ENCODE data around the gene BMP7.
"Not testable (repeated sequence)": the region's sequence is repeated elsewhere in the genome, so short reads cannot be mapped to it uniquely, and the experiment has no call there.

The BMP7 gene

DNA sequence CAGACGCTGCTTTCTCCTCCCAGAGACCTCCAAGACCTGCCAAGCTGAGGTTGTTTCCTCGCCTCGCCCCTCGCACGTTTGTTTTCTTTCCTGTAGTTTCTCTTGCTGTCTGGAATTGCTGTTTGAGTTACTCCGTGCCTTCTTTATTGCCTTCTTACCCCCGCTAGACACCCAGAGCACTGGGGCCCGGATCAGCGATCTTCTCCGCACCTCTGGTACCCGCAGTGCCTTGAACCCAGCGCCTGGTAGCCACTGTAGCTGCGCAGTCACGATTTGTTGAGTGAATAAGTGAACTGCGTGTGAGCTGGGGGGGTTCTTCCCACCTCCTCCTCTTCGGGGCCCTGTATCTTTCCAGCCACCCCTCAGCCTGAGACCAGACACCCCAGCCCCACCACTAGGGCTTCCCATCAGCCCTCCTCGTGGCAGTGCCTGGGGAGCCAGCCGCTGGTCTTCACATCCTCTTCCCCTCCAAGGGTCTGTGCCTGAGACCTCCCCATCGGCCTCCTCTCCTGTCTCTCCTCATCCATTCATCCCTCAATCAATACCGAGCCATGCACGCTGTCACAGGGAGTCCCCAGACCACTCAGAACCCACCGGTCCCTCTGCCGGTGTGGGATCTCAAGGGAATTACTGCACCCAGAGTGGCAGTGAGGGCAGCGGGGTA is 849 bp upstream of the BMP7 start:
- DNase-seq (ENCODE audit: low read depth), result no peak
- H3K4me3 ChIP-seq (ENCODE audit: low read depth, low read length), result no peak overlapping the region
- TF ChIP-seq, protein P1, sequence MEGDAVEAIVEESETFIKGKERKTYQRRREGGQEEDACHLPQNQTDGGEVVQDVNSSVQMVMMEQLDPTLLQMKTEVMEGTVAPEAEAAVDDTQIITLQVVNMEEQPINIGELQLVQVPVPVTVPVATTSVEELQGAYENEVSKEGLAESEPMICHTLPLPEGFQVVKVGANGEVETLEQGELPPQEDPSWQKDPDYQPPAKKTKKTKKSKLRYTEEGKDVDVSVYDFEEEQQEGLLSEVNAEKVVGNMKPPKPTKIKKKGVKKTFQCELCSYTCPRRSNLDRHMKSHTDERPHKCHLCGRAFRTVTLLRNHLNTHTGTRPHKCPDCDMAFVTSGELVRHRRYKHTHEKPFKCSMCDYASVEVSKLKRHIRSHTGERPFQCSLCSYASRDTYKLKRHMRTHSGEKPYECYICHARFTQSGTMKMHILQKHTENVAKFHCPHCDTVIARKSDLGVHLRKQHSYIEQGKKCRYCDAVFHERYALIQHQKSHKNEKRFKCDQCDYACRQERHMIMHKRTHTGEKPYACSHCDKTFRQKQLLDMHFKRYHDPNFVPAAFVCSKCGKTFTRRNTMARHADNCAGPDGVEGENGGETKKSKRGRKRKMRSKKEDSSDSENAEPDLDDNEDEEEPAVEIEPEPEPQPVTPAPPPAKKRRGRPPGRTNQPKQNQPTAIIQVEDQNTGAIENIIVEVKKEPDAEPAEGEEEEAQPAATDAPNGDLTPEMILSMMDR (IDR thresholded peaks at IDR 0.05; ENCODE audit: low read depth, low read length, missing control alignments), result no peak

DNA sequence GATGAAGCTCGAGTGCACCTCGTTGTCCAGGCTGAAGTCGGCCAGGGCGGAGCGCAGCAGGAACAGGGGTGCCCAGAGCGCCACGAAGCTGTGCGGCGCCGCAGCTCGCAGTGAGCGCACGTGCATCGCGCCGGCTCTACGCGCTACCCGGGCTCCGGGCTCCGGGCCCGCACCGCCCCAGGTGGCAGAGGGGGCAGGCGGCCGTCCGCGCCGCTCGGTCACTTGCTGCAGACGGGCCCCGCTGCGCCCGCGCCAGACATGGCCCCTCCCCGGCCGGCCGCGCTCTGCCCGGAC is 497 bp downstream of the BMP7 start:
- DNase-seq (ENCODE audit: low read depth), result no peak

DNA sequence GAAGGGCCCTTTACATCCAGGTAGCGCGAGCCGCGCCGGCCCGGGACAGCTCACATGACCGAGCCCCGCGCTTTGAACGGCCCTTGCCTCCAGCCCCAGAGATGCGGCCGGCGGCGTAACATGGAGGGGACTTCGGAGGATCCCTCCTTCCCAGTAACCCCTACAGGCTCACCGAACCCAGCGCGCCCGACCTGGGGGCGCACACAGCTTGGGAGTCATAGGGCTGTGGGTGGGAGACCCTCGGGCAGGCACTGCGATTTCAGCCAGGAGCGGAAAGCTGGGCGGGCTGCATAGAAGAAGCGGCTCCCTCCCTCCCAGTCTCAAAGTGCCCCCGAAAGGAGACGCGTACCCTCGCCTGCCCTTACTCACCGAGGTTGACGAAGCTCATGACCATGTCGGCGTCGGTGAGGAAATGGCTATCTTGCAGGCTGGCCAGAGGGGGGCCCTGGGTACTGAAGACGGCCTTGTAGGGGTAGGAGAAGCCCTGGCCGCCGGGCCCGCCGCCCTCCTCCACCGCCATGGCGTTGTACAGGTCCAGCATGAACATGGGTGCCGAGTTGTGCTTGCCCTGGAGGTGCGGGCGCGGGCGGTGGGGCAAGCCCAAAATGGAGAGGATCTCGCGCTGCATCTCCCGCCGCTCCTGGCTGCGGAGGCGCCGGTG is 975 bp downstream of the BMP7 start:
- H3K4me3 ChIP-seq (ENCODE audit: low read depth, low read length), result no peak overlapping the region
- no peak for DNase-seq (ENCODE audit: low read depth)
- TF ChIP-seq, protein P1 (IDR thresholded peaks at IDR 0.05; ENCODE audit: low read depth, low read length, missing control alignments), result no peak

More for the DNA sequence above, 497 bp downstream of the BMP7 start:
- TF ChIP-seq, protein P1 (IDR thresholded peaks at IDR 0.05; ENCODE audit: low read depth, low read length, missing control alignments), result no peak
- no peak overlapping the region for H3K4me3 ChIP-seq (ENCODE audit: low read depth, low read length)

DNA sequence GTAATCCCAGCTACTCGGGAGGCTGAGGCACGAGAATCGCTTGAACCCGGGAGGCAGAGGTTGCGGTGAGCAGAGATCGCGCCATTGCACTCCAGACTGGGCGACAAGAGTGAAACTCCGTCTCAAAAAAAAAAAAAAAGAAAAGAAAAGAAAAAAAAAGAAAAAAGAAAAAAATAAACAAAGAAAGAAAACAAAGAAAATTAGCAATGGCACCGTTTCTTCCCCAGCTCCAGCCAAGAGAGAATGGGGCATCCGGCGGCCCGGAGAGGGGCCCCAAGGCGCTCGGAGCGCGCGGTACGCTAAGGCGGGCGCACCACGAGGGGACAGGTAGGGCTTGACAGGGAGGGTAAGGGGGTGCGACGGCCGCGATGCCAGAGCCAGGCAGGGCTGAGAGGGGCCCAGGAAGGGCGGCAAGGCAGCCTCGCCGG is 1.5 kb downstream of the BMP7 start:
- not testable (repeated sequence) for H3K4me3 ChIP-seq (ENCODE audit: low read depth, low read length); DNase-seq (ENCODE audit: low read depth)

DNA sequence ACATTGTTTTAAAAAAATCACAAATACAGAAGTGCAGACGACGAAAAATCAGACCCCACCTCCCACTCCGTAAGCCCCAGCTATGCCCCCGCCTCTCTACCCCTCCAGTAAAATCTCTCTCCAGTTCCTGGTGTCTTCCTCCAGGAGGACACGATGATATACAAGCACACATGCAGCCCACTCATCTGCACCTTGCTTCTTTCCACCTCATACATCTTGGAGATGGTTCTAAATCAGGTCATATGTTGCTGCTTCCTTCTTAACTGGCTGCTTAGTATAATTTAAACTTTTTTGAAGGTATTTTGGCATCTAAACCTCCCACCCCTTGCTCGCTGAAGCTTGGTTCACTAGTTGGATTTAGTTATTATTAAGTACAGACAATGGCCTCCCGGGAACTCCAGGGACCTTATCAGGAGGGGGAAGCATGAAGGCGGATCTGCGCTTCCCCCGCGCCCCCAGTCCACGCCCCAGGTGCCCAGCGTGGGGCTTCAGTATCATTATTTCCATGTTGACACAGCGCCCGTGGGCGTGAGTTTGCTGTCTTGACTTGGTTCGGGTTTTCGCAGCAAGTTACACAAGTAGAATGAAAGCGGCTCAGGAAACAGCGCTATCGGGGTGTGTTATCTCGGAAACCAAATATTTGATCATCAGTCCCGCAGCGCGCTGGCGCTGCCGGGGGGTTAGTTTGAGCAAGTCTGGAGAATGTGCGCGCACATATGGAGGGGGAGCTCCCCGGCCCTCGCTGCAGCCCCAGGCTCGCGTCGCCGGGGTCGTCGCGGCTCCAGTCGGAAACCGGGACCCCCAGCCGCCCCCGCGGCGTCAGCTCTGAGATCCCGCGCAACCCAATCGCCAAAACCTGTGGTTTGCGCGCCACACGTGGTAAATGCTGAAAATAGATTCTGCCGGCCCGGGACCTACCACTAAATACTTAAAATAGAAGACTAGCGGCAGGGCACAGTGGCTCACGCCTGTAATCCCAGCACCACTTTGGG is 2.3 kb downstream of the BMP7 start:
- DNase-seq (ENCODE audit: low read depth), result no peak
- TF ChIP-seq, protein P1 (IDR thresholded peaks at IDR 0.05; ENCODE audit: low read depth, low read length, missing control alignments), result no peak
- H3K4me3 ChIP-seq (ENCODE audit: low read depth, low read length), result no peak overlapping the region

DNA sequence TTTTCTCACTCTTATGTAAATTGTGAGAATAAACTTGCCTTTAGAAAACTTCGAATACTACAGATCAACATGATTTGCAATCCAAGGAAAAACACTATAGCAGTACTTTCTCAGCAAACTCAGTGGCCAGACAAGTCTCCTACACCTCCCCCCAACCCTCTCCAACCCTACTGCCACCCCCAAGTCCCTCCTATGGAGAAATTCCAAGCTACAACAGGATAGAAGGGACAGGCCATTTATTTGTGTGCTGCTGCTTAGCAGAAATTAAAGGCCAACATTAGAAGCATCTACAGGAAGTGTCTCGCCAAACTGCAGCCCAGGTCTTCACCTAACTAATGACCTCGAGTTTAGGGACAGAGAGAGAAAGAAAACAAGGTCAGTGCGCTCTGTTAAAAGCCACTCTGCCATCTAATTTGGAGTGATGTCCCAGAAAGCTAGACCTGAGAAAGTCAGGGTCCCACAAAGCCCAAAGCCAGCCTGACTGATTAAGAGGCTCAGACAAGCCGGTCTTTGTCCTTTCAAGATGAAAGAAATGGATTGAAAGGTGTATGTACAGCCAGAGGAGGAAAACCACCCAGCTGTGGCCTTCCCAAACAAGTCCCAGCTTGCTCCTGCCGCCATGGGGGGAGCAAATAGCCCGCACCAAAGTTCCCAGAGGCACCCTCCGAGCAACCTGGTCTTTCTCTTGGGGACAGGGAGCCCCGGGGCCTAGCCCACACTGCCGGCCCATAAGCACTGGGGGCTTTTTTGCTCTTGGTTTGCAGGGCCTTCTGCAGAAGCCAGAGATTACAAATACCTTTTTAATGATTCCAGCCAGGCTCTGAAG is 3.4 kb downstream of the BMP7 start:
- DNase-seq (ENCODE audit: low read depth), result no peak
- TF ChIP-seq, protein P1 (IDR thresholded peaks at IDR 0.05; ENCODE audit: low read depth, low read length, missing control alignments), result no peak
- no peak overlapping the region for H3K4me3 ChIP-seq (ENCODE audit: low read depth, low read length)
